Activated CD8-positive, alpha-beta T cell treated with anti-CD3 and anti-CD28 coated beads for 36 hours (primary cell): ENCODE measurements around the gene PRKX. TPM values are rescaled to one million over a fixed set of nuclear protein-coding genes. Genes with fewer than 3 reads are reported as not detected.

ENCODE experiments used
- ATAC-seq: fragments of 200-7000 bp; cut with Tn5 transposase; one replicate; pipeline ENCODE4 v1.10.0; 2021; ENCODE audit warnings: mild to moderate bottlenecking, moderate library complexity
- CTCF ChIA-PET: fragments of 350-600 bp; sonication (Branson Sonifier 250); formaldehyde crosslinking; loops from one replicate; lab custom pipeline; 2021; ENCODE audit warnings: antibody characterized with exemption; lab: Charles Lee
- POLR2A ChIA-PET: fragments of 350-600 bp; sonication (Branson Sonifier 250); formaldehyde crosslinking; loops from one replicate; lab custom pipeline; 2021; ENCODE audit warnings: antibody characterized with exemption; lab: Charles Lee
- DNase-seq: peaks from one replicate; pipeline ENCODE4 v3.0.0-alpha.2; 2020
- H3K27ac Mint-ChIP-seq: one replicate; pipeline ENCODE4 v1.8.0; 2021; ENCODE audit warnings: mild to moderate bottlenecking, mixed read lengths
- H3K27me3 Mint-ChIP-seq: one replicate; pipeline ENCODE4 v1.8.0; 2021; ENCODE audit warnings: mixed read lengths
- H3K36me3 Mint-ChIP-seq: one replicate; pipeline ENCODE4 v1.8.0; 2021; ENCODE audit warnings: low read depth, mixed read lengths
- H3K4me1 Mint-ChIP-seq: one replicate; pipeline ENCODE4 v1.8.0; 2021; ENCODE audit warnings: low read depth, mixed read lengths
- H3K4me3 Mint-ChIP-seq: one replicate; pipeline ENCODE4 v1.8.0; 2021; ENCODE audit warnings: mild to moderate bottlenecking, moderate library complexity, mixed read lengths
- H3K9me3 Mint-ChIP-seq: one replicate; pipeline ENCODE4 v1.8.0; 2021; ENCODE audit warnings: mixed read lengths
- intact Hi-C: fragments of 100-400 bp; cut with micrococcal nuclease; formaldehyde crosslinking; loops from one replicate; pipeline ENCODE4 v1.10.0; 2022
- total RNA-seq, 2 experiments: library from RNA; stranded (reverse); gene quantifications; one replicate each; pipeline ENCODE4 v1.2.3, GENCODE V29; 2021
- TF ChIP-seq, protein P1 (sequence below): fragments of 200-600 bp; IDR thresholded peaks from one replicate; pipeline ENCODE4 v1.8.0; 2022; ENCODE audit warnings: antibody characterized with exemption, mild to moderate bottlenecking

The PRKX gene
- total RNA-seq, 2 experiments from 2014 or later: 54.4 to 59.9 TPM

DNA sequence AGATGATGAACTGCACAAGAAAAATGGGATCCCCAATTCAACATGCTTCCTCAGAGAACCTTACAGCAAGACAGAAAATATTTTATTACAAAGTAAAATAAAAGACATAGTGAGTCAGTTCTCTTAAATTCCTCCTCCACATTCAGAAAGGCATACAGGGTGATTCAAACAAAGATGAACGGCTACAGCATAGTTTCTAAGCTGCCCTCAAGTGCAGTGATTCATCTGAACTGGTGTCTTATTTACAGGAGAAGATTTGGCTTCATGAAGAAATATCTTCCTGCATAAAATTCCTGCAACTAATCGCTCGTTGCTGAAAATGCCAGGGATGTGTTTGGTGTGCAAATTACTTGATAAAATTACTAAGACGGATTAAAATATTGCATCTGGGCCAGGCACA is 103.6 kb downstream of the PRKX start:
- ChIA-PET CTCF (no interaction called here), POLR2A (no interaction called here)
- DNase-seq: no peak
- Mint-ChIP-seq H3K27me3 (no peaks in the 10 kb centered on the region), H3K9me3 (no peaks in the 10 kb centered on the region), H3K36me3 (peaks cover 20% of the 10 kb centered on the region), H3K4me3 (no peak overlapping the region), H3K27ac (no peak overlapping the region), H3K4me1 (no peaks in the 10 kb centered on the region)
- intact Hi-C loops: no loop called here
- TF ChIP-seq, protein P1, sequence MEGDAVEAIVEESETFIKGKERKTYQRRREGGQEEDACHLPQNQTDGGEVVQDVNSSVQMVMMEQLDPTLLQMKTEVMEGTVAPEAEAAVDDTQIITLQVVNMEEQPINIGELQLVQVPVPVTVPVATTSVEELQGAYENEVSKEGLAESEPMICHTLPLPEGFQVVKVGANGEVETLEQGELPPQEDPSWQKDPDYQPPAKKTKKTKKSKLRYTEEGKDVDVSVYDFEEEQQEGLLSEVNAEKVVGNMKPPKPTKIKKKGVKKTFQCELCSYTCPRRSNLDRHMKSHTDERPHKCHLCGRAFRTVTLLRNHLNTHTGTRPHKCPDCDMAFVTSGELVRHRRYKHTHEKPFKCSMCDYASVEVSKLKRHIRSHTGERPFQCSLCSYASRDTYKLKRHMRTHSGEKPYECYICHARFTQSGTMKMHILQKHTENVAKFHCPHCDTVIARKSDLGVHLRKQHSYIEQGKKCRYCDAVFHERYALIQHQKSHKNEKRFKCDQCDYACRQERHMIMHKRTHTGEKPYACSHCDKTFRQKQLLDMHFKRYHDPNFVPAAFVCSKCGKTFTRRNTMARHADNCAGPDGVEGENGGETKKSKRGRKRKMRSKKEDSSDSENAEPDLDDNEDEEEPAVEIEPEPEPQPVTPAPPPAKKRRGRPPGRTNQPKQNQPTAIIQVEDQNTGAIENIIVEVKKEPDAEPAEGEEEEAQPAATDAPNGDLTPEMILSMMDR: no peak
- ATAC-seq: no peak

GRCh38 chrX:3603026-3603661 is 110.3 kb downstream of the PRKX start:
- no peaks in the 10 kb centered on the region for H3K4me1 Mint-ChIP-seq
- no peak overlapping the region for H3K4me3 Mint-ChIP-seq
- no peak for ATAC-seq
- TF ChIP-seq, protein P1: no peak
- no peak for DNase-seq
- ChIA-PET CTCF (no interaction called here), POLR2A (no interaction called here)
- H3K9me3 Mint-ChIP-seq: peaks cover 1% of the 10 kb centered on the region
- H3K36me3 Mint-ChIP-seq: peaks cover 11% of the 10 kb centered on the region
- H3K27ac Mint-ChIP-seq: no peak overlapping the region
- H3K27me3 Mint-ChIP-seq: no peaks in the 10 kb centered on the region
- intact Hi-C loops: no loop called here

GRCh38 chrX:3599802-3600430 is 113.5 kb downstream of the PRKX start:
- ChIA-PET CTCF (no interaction called here), POLR2A (no interaction called here)
- Mint-ChIP-seq H3K9me3 (peaks cover 3% of the 10 kb centered on the region), H3K4me3 (no peak overlapping the region), H3K27ac (no peak overlapping the region), H3K4me1 (no peaks in the 10 kb centered on the region), H3K27me3 (no peaks in the 10 kb centered on the region), H3K36me3 (peaks cover 11% of the 10 kb centered on the region)
- DNase-seq: no peak
- TF ChIP-seq, protein P1: no peak
- intact Hi-C loops: no loop called here
- ATAC-seq: no peak

DNA sequence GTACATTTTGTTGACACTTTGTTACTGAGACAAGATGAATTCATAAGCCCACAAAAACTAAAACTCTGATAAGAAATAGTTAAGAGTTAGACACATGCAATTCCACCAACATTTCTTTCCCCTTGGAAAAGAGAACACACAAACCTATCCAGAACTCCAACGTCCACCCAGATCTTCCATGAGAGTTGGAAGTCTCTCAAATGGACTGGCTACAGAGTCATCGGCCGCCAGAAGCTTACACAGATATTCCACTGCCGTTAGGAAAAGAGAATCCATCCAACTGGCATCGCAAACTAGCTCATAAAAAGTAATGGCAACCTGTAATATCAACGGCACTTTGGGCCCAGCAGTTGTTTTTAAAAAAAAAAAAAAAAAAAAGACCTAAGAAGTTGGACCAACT is 114.7 kb downstream of the PRKX start:
- intact Hi-C loops: no loop called here
- POLR2A ChIA-PET: no interaction called here
- ATAC-seq (no peak), DNase-seq (no peak)
- Mint-ChIP-seq H3K4me1 (no peaks in the 10 kb centered on the region), H3K27me3 (no peaks in the 10 kb centered on the region), H3K36me3 (peaks cover 11% of the 10 kb centered on the region), H3K9me3 (peaks cover 3% of the 10 kb centered on the region), H3K27ac (no peak overlapping the region), H3K4me3 (no peak overlapping the region)
- CTCF ChIA-PET: no interaction called here
- TF ChIP-seq, protein P1: no peak

GRCh38 chrX:3598046-3598605 is 115.3 kb downstream of the PRKX start:
- Mint-ChIP-seq H3K4me3 (no peak overlapping the region), H3K4me1 (no peaks in the 10 kb centered on the region), H3K36me3 (peaks cover 10% of the 10 kb centered on the region), H3K9me3 (peaks cover 3% of the 10 kb centered on the region), H3K27me3 (no peaks in the 10 kb centered on the region), H3K27ac (no peak overlapping the region)
- CTCF ChIA-PET: no interaction called here
- POLR2A ChIA-PET: no interaction called here
- no peak for ATAC-seq
- no peak for DNase-seq
- TF ChIP-seq, protein P1: no peak
- intact Hi-C loops: no loop called here
